COLO668 (cell line): Measurements from ENCODE around the gene SOS1.
"Not testable (repeated sequence)": the region's sequence is repeated elsewhere in the genome, so short reads cannot be mapped to it uniquely, and the experiment has no call there.

Experiments
- DNase-seq: peaks from one replicate; lab custom pipeline; 2025; ENCODE audit not compliant: unreplicated experiment; lab: John Stamatoyannopoulos, UW

SOS1 gene

DNA sequence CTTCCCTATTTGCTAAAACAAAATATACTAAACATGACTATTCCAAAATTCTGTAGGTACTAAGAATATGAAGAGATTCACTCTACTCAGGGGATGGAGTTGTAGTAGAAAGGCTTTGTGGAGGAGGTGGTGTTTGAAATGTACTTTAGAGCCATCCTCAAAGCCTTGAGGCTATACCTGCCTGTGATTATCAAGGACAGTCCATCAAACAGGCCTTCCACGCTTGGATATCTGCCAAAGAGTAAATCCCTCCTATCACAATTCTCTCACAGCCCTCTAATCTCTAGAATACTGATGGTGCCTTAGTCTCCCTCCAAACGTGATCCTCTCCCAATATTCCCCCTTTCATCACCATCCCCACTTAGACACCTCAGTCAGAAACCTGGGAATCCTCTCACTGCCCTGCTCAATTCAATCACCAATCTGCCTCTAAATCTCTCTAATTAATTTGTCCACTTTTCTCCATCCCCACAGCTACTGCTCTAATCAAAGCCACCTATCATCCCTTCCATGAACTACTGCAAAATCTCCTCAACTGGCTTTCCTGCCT is 13.1 kb downstream of the SOS1 start:
- DNase-seq = peak; percentile 26

DNA sequence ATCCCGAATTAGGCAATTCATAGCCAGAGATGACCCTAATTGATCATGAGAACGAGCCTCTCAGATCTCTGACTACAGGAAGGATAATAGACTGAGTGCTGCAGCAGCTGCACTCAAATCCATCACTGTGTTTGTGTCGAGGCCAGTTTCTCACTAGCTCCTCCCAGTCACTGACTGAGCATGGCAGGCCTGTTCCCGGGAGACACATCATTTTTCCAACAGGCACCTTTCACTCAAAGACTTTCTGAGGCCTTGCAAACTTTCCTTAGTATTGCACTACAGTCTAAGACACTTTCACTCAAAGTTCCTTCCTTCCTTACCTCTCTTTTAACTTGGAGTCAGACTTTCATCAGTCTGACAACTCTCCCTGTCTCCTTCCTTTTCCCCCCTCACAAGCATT is 13.7 kb downstream of the SOS1 start:
- peak; percentile 52 for DNase-seq

DNA sequence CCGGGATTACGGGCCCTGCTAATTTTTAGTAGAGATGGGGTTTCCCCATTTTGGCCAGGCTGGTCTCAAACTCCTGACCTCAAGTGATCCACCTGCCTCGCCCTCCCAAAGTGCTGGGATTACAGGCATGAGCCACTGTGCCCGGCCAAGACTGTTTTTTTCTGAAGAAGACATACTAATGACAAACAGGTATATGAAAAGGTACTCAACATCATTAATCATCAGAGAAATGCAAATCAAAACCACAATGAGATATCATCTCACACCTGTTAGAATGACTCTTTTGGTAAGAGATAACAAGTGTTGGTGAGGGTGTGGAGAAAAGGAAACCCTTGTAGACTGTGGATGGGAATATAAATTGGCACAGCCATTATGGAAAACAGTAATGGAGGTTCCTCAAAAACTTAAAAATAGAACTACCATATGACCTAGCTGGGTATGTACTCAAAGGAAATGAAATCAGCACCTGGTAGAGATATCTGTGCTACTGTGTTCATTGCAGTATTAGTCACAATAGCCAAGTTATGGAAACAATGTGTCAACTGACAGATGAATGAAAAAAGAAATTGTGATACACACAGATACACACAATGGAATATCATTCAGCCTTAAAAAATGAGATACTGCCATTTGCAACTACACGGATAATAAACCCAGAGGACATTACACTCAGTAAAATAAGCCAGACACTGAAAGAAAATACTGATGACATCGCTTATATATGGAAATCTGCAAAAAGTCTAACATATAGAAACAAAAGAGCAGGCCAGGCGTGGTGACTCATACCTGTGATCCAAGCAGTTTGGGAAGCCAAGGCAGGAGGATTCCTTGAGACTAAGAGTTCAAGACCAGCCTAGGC is 20.8 kb downstream of the SOS1 start:
- no peak for DNase-seq

DNA sequence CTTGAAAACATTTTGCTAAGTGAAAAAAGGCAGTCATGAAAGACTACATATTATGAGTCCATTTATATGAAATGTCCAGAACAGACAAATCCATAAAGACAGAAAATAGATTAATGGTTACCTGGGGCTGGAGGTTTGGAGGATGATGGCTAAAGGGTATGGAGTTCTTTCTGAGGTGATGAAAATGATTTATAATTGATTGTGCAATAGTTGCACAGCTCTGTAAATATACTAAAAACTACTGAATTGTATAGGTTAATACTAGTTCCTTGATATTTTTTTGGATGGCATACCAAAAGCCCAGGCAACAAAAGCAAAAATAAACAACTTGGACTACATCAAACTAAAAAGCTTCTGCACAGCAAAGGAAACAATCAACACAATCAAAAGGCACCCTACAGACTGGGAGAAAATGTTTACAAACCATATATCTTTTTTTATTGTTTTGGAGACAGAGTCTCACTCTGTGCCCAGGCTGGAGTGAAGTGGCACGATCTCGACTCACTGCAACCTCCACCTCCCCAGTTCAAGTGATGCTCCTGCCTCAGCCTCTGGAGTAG is 21.5 kb downstream of the SOS1 start:
- peak; percentile 34 for DNase-seq

DNA sequence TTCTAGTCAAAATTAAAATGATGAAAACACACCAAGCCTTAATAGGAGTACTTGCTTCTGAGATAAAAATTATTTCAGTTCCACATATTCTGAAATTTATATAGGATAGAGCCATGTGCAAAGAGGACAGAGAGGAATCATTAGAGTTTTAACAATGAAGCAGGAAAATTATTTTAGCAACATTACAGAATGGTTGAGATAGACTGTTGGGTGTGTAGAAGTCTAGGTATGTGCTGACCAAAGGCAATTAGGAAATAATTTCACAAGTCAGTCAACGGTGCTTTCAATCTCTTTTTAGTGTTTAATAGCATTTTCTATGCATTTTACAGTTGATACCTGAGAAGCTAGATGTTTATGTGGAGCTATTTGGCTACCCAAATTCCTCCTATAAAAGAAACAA is 25.2 kb downstream of the SOS1 start:
- no peak for DNase-seq

DNA sequence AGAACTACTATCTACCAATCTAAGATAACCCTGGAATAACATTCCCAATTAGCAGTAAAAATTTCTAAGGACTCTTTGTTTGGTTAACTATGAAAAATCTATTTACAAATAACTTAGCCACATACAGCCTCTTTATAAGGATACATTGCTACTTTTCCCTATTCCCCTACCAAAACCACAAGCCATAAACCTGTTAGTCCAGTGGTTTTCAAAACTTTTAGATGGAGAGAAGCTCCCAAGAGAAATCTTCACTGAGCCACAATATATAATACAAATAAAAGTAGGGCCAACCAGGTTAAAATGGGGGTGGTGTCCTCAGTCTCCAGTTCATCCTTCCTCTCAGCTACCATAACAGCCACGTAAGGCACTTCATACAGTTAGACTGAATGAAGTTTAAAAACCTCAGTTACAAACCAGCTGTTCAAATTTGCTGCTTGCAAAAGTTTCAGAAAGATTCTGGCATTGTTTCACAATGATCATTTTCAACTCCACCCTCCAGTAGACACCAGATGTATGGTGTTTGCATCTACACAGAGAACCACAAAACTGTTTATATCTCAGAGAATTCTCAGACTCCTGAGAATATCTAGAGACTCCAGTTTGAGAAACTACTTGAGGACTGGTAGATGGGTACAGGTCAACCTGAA is 26.0 kb downstream of the SOS1 start:
- no peak for DNase-seq

DNA sequence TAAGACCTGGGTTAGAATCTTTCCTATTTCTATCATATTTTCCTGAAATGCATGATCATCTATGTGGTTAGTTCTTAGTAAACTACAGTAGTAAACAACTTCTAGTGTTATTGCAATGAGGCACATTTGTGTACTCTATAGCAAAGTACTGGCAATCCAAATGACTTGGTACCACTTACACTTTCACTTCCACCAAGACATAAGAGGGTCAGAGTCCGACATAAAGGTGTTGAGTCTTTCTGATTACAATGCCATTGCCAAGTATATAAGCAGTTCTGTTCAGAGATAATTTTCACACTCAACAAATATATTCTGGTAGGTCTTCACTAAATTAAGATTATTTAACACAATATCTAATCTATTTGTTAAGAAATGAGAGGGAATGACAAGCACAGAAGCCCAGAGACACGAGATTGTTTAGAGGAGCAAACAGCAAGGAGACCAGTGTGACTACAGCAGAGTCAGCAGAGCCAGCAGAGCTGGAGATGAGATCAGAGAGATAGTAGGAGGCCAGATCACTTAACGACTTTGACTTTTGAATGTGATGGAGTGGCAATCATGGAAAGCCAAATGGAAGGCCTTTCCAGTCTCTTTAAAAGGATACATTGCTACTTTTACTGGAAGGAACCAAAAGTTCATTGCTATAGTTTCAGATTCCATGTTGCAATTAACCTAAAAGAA is 27.5 kb downstream of the SOS1 start:
- no peak for DNase-seq

DNA sequence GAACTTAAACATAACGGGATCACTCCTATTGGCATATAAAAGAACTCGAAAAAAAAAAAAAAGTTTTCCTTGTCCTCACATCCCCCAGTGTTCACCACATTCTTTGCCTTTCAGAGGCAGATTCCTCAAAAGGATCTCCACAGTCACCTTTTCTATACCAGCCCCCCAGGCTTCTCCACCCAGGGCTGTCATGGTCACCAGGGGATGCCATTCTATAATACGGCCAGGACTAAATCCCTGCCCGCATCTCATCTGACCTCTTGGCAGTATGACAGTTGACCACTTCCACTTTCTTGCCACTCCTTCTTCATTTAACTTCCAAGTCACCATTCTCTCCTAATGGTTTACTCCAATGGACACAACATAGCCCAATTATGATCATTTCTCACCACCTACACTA is 29.3 kb downstream of the SOS1 start:
- DNase-seq = no peak

DNA sequence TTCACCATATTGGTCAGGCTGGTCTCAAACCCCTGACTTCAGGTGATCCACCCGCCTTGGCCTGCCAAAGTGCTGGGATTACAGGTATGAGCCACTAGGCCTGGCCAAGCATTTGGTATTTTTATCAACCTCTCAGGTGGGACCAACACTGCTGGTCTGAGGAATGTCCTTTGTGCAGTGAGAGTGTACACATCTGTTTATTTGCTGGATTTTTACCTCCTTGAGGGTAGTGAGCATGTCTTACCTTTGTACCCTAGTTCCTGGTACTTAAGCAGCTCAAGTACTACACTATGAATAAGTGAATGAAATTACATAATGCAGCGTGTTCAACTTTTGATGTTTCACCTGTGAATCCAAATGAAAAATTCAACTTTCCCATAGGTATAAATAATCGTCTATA is 29.8 kb downstream of the SOS1 start:
- DNase-seq = no peak

DNA sequence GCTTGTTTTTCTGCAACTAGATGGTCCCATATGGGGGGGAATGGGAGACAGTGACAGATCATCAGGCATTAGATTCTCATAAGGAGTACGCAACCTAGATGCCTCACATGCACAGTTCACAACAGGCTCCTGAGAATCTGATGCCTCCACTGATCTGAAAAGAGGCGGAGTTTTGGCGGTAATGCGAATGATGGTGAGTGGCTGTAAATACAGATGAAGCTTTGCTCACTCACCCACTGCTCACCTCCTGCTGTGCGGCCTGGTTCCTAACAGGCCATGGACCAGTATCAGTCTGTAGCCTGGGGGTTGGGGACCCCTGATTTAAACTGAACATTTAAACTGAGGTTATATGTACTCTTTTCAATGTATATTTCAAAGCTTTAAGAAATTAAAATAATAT is 40.7 kb downstream of the SOS1 start:
- no peak for DNase-seq

DNA sequence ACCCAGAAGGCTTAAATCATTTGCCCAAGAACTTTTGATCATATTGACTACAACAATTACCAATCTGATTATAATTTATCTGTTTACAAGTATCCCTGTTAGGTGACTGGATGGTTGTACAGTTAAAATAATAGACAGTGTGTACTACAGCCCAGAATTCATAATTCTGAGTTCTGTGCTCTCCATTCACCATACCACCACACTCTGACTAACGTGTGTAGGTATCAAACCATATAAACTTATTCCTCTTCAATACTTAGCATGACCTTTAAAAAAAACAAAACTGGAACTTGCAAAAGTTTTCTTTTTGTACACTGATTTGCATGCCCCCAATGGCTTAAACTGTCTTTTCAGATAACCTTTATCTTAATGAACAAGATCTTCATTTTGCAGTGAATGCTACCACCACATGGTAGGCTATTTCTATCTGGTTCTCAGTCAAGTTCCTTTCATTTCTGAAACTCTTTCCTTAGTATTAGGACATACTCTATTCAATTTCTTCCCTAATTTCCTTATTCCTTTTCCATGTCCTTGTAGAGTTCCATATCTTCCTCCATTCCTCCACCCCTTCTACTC is 50.9 kb downstream of the SOS1 start:
- DNase-seq = no peak

DNA sequence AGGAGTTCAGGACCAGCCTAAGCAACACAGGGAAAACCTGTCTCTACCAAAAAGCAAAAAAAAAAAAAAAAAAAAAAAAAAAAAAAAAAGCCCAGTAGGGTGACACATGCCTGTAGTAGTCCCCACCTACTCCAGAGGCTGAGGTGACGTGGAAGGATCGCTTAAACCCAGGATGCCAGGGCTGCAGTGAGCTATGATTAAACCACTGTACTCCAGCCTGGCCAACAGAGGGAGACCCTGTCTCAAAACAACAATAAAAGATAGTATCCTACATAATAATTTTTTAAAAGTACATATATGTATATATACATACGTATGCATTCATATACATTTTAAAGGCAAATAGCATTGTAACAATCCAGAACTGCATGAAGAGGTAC is 51.7 kb downstream of the SOS1 start:
- DNase-seq = no peak

DNA sequence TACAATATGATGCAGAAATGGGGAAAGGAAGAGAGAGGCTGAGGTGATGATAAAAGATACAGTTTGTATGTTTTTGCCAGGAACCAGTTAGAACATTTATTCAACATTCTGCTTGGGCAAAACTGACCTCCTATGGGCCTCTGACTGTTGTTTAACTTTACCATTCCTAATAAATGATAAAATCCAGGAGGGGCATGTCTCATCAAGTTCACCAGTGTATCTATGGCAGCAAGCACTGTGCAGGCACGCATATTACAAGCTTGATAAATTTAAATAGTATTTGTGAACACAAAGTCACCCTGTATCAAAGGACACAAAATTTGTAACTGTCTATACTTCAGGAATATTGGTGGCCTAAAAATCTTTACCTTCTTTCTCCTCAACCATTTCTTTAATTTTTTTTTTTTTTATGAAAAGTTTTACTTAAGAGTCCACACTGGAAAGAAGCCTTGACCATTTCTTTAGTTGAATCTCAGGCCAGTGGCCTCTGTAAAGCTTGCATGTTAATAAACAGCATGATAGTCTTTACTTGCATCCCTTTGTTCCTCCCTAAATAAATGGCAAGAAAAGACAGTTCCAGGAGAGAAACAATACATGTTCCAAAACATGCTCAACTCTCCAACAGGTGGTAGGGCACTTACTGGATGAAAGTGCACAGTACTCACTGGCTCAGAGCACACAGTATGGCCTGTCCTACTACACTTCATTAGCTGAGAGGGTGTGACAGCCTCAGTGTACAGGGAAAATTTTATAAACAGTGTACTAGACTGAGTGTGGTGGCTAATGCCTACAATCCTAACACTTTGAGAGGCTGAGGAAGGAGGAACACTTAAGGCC is 52.3 kb downstream of the SOS1 start:
- no peak for DNase-seq

DNA sequence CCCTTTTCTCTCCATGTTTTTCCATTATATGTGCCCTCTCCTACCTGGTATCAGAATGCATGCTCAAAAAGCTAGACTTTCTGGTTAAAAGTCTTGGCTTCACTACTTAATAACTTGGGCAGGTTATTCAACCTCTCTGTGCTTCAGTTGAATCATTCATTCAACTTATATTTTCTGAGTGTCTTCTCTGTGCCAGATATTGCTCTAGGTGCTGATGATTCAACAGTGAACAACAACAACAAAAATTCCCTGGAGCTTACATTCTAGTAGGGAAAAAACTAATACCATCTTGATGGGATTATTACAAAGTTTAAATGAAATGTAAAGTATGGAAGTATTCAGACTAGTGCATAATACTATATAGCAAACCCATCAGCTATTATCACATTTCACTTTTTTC is 55.2 kb downstream of the SOS1 start:
- DNase-seq = no peak

DNA sequence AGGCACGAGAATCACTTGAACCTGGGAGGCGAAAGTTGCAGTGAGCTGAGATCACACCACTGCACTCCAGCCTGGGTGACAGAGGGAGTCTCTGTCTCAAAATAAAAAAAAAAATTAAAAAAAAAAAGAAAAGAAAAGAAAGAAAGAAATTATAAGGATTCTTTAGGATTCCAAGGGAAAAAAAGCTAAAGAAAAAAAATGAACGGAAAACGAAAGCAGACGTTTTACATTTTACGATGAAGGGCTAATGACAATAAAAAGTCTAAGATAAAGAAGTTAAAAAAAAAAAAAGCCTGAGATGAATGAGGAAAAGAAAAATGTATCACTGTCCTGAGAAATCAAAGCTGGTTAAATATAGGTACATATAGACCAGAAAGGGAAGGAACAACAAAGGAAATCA is 58.5 kb downstream of the SOS1 start:
- no peak for DNase-seq

DNA sequence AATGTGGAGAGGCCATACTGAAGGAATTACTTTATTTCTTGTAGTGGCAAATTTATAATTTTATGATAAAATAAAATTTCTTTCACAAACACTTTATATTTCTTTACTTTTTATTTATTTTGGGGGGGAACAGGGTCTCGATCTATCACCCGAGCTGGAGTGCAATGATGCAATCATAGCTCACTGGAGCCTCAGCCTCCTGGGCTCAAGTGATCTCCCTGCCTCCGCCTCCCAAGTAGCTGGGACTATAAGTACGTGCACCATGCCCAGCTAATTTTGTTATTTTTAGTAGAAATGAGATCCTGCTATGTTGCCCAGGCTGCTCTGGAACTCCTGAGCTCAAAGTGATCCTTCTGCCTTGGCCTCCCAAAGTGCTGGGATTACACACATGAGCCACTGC is 59.6 kb downstream of the SOS1 start:
- DNase-seq = no peak

DNA sequence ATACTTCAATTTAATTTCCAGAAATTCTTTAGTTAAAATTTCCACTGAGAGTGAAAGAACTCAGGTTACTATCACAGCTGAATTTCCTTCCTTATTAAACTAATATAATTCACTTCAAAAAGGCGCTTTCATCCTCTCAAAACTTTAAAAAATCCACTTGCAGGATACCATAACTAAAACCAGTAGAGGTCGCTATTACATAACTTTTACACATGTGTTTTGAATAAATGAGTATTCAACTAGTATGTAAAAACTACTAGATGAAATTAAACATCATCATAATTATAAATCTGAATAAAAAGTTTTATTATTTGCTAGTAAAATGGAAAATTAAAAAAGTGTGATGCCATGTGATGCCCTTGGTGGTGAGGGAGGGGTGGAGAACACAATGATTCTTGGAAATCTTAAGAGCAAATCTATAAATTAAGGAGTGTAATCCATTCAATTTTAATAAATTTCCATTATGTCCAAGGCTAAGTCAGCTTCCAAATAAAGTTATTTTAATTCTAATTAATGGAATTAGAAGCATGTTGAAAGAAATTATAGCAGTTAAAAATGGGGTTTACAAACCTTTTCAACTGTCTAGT is 61.4 kb downstream of the SOS1 start:
- no peak for DNase-seq

DNA sequence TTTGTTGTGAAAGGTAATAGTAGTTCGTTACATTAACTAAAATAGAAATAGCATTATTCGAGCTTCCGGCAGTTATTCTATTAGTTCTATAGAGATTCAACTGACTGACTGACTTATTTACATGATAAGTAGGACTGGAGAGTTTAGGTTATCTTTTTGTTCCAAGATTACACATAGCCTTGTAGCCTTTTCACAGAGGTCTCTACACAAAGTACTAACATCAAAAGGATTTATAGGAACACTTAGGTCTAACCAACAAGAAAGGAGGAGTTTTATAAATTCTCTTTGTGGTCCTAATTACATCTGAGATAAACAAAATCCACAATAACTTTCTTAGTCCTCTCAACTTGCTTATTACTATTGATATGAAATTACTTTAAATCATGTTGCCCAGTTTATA is 62.8 kb downstream of the SOS1 start:
- DNase-seq = no peak

DNA sequence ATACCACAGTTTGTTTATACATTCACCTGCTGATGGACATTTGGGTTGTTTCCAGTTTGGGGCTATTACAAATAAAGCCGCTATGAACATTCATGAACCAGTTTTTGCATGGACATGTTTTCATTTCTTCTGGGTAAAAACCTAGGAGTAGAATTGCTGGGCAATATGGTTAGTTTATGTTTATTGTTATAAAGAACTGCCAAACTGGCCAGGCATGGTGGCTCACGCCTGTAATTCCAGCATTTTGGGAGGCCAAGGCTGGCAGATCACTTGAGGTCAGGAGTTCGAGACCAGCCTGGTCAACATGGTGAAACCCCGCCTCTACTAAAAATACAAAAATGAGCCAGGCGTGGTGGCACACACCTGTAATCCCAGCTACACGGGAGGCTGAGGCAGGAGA is 68.2 kb downstream of the SOS1 start:
- not testable (repeated sequence) for DNase-seq

DNA sequence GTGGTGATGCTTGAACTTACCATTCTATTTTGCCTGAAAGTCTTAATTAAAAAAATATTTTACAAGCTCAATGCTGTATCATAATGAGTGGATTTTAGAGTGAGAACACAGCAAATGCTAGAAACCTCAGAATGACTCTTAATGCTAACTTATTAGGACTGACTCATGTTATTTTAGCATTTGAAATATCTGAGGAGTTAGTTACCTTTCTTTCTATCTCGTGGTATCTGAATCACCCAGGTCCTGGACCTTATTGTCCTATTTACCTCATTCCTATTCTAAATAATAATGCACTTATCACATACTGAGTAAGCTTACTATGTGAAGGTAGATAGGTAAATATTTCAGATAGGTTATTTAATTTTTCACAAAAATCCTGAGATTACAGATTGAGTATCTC is 70.7 kb downstream of the SOS1 start:
- DNase-seq = no peak
